IPS-15b (cell line): Measurements from ENCODE around the gene LRRC71.

ENCODE experiments used
- H3K27me3 ChIP-seq: one replicate; pipeline ENCODE4 v1.6.1; 2013; ENCODE audit warnings: low read length; ENCODE audit not compliant: control insufficient read depth, insufficient read depth
- H3K36me3 ChIP-seq: one replicate; pipeline ENCODE4 v1.6.1; 2013; ENCODE audit warnings: low read length; ENCODE audit not compliant: control insufficient read depth, insufficient read depth
- H3K4me1 ChIP-seq: one replicate; pipeline ENCODE4 v1.6.1; 2013; ENCODE audit warnings: mild to moderate bottlenecking, low read length; ENCODE audit not compliant: control insufficient read depth, insufficient read depth
- H3K4me3 ChIP-seq: one replicate; pipeline ENCODE4 v1.5.1; 2013; ENCODE audit warnings: low read depth, low read length
- H3K9ac ChIP-seq: one replicate; pipeline ENCODE4 v1.6.1; 2013; ENCODE audit warnings: low read depth, mild to moderate bottlenecking, low read length
- H3K9me3 ChIP-seq: one replicate; pipeline ENCODE4 v1.6.1; 2013; ENCODE audit warnings: mild to moderate bottlenecking, low read length; ENCODE audit not compliant: control insufficient read depth, insufficient read depth

LRRC71 gene

DNA sequence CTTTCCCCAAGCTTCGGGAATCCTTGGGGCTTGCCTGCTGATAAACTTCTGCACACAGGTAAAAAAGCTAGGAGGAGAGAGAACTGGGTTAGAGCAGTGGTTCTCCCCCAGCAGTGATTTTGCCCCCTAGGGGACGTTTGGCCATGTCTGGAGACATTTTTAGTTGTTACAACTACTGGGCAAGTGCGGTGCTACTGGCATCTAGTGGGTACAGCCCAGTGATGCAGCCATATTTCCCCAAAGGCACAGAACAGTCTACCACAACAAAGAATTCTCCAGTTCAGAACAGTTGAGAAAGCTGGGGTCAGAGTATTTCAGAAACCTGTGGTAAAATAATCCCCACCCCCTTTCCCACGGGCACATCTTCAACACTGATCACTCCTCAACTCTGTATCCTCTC lies 41.3 kb downstream of the LRRC71 start:
- Histone ChIP-seq H3K9ac (no peak overlapping the region), H3K27me3 (no peaks in the 10 kb centered on the region), H3K9me3 (no peaks in the 10 kb centered on the region), H3K4me1 (no peaks in the 10 kb centered on the region), H3K36me3 (peaks cover 39% of the 10 kb centered on the region), H3K4me3 (no peak overlapping the region)

DNA sequence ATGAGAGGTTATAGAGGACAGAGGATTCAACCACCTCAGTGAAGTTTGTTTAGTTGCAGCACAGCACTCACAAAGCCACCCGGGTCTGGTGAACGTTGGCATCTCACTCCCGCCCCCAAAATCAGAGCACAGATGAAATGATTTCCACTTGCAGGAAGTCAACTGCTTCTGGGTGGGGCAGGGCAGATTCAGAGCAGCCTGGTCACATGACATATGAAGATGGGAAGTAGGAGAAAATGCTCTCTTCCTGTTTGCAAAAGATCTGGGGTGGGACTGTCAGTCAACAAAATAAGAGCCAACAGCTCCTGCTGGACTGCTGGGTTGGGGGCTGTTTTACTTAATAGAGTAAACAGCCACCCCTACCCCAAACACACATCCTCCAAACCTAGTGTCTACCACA lies 43.2 kb downstream of the LRRC71 start:
- Histone ChIP-seq H3K9ac (no peak overlapping the region), H3K4me1 (no peaks in the 10 kb centered on the region), H3K9me3 (no peaks in the 10 kb centered on the region), H3K36me3 (peaks cover 25% of the 10 kb centered on the region), H3K27me3 (no peaks in the 10 kb centered on the region), H3K4me3 (no peak overlapping the region)

DNA sequence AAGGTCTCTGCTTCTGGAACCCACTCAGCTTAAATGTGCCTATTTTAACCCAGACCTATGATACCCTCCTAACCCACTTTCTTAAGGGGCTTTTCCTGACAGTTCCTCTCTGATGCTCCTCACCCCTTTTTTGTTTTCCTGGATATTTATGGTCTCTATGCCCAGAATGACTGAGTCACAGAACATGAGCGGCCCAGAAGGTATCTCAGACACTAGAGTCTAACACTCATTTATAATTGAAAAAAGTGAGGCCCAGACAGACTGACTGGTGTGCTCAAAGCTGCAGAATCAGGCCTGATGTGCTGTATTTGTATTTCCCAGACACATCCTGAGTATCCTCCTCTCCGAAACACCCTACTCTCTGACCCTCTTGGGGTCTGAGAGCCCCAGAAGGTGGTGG lies 44.0 kb downstream of the LRRC71 start:
- Histone ChIP-seq H3K36me3 (peaks cover 25% of the 10 kb centered on the region), H3K27me3 (no peaks in the 10 kb centered on the region)

DNA sequence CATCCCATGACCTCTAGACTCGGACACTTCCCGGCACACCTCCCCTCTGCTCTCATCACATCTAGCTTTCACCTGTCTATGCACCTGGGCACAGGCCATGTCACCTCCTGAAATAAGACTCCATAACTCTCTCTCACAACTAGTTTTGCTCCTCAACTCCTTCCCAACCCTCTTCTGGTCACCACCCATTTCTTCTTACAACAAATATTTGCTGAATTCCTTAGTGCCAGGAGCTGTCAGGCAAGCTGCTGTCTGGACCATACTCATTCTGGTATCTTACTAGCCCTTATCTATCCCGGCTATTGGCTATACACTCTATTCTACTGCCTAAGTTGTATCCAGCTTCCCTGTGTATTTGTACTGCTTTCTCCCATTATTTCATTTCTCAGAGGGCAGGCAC lies 49.1 kb downstream of the LRRC71 start:
- no peak overlapping the region for H3K4me3 ChIP-seq
- no peaks in the 10 kb centered on the region for H3K4me1 ChIP-seq
- no peaks in the 10 kb centered on the region for H3K27me3 ChIP-seq
- no peak overlapping the region for H3K9ac ChIP-seq
- no peaks in the 10 kb centered on the region for H3K9me3 ChIP-seq
- H3K36me3 ChIP-seq, result peaks cover 8% of the 10 kb centered on the region

More for the DNA sequence above, 44.0 kb downstream of the LRRC71 start:
- H3K4me3 ChIP-seq, result no peak overlapping the region
- no peaks in the 10 kb centered on the region for H3K4me1 ChIP-seq
- no peaks in the 10 kb centered on the region for H3K9me3 ChIP-seq
- H3K9ac ChIP-seq, result no peak overlapping the region

DNA sequence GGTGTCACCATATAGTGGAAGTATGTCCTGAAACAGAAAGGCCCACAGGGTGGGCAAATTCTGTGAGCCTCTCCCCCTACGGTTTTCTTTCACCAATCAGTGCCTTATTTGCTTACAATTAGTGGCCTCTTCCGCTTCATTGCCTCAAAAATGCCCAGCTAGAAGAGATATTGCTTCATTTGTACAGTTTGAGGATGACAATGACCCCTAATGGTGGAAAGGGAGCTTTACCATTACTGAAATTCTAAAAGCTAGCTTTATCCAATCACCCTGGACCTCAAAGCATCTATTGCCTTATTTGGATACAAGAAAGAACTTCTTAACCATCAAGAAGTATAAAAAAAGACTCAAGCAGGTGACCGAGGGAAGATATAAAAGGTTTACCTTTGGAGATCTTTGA lies 49.6 kb downstream of the LRRC71 start:
- Histone ChIP-seq H3K36me3 (peaks cover 8% of the 10 kb centered on the region), H3K9me3 (no peaks in the 10 kb centered on the region), H3K4me3 (no peak overlapping the region), H3K9ac (no peak overlapping the region), H3K4me1 (no peaks in the 10 kb centered on the region), H3K27me3 (no peaks in the 10 kb centered on the region)

DNA sequence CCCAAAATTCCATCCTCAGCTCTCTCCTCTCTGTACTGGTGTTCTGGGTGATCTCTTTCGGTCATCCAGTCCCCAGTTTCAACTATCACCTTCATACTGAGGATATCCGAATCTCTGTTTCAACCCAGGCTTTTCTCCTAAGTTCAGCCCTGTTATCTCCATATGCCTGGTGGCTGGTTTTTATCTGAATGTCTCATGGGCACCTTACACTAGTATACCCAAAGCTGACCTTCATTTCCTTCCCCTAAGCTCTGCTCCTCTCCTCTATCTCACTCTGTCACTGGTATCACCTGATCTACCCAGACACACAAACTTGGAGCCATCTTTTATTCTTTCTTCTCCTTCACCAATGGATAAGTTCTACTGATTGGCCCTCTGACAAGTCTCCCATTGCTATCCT lies 53.0 kb downstream of the LRRC71 start:
- no peaks in the 10 kb centered on the region for H3K27me3 ChIP-seq
- H3K4me3 ChIP-seq, result no peak overlapping the region
- no peak overlapping the region for H3K9ac ChIP-seq
- peaks cover 11% of the 10 kb centered on the region for H3K36me3 ChIP-seq
- no peaks in the 10 kb centered on the region for H3K9me3 ChIP-seq
- peaks cover 3% of the 10 kb centered on the region for H3K4me1 ChIP-seq

DNA sequence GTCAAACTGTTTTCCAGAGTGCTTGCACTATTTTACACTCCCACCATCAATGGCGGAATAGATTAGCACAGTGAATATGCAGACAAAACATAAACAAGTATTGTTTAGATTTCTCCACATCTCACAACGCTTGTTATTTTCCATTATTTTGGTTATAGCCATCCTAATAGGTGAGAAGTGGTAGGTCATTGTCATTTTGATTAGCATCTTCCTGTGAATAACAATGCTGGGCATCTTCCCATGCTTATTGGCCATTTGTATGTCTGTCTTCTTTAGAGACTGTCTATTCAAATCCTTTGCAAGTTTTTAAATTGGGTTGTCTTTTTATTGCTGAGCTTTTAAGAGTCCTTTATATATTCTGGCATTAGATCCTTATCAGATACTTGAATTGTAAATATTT lies 54.7 kb downstream of the LRRC71 start:
- no peaks in the 10 kb centered on the region for H3K9me3 ChIP-seq
- no peaks in the 10 kb centered on the region for H3K27me3 ChIP-seq
- peaks cover 12% of the 10 kb centered on the region for H3K36me3 ChIP-seq
- peaks cover 3% of the 10 kb centered on the region for H3K4me1 ChIP-seq
- no peak overlapping the region for H3K9ac ChIP-seq
- H3K4me3 ChIP-seq, result no peak overlapping the region

DNA sequence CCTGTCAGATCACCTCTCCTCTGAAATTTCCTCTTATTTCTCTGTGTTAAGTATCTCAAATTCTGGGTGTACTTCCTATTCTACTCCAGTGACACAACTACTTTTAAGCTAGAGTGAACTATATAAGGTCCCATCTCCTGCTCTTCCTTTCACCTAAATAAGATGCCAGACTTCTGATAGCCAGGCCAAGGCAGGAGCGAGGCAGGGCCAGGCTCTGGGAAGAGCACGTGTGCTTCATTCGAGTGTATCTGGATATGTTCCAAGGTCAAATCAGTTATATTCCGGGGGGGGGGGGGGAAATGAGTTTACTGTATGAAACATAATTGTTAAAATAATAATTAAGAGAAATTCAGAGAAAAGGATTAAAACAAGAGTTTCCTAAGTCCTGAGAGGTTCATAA lies 60.1 kb downstream of the LRRC71 start:
- Histone ChIP-seq H3K9ac (no peak overlapping the region), H3K36me3 (peaks cover 19% of the 10 kb centered on the region), H3K4me3 (no peak overlapping the region), H3K4me1 (peaks cover 3% of the 10 kb centered on the region), H3K9me3 (no peaks in the 10 kb centered on the region), H3K27me3 (no peaks in the 10 kb centered on the region)
